Mesothelial cell of epicardium (in vitro differentiated cells): ENCODE results near the gene GYS1. TPM values are rescaled to one million over a fixed set of nuclear protein-coding genes. Genes with fewer than 3 reads are reported as not detected.

Source experiments
- DNase-seq, 2 experiments: peaks; one replicate each; pipeline ENCODE4 v3.0.0; 2021; ENCODE audit warnings: low spot score in 2 of 2; ENCODE audit not compliant: unreplicated experiment in 2 of 2
- H3K27ac Mint-ChIP-seq: 2 replicates; pipeline ENCODE4 v1.8.0; 2021; ENCODE audit warnings: mixed read lengths
- H3K27me3 Mint-ChIP-seq: 2 replicates; pipeline ENCODE4 v1.8.0; 2021; ENCODE audit warnings: low read depth, mixed read lengths
- H3K36me3 Mint-ChIP-seq: 2 replicates; pipeline ENCODE4 v1.8.0; 2021; ENCODE audit warnings: mixed read lengths
- H3K4me1 Mint-ChIP-seq: 2 replicates; pipeline ENCODE4 v1.8.0; 2021; ENCODE audit warnings: mixed read lengths
- H3K4me3 Mint-ChIP-seq: 2 replicates; pipeline ENCODE4 v1.8.0; 2021; ENCODE audit warnings: mild to moderate bottlenecking, moderate library complexity, mixed read lengths
- H3K9me3 Mint-ChIP-seq: 2 replicates; pipeline ENCODE4 v1.8.0; 2021; ENCODE audit warnings: mixed read lengths
- CTCF ChIP-seq: fragments of 200-600 bp; sonication (generic); IDR thresholded peaks from one replicate; pipeline ENCODE4 v1.5.0; 2021; ENCODE audit warnings: antibody characterized with exemption; ENCODE audit not compliant: unreplicated experiment
- total RNA-seq: library from RNA; stranded (reverse); gene quantifications from 3 replicates; pipeline ENCODE4 v1.2.1, GENCODE V29; 2021

GYS1 gene
- total RNA-seq, 1 donor from 2014 or later = 58.8 TPM

- H3K9me3 Mint-ChIP-seq = no peaks in the 10 kb centered on the region
- TF ChIP-seq CTCF = no peak
- H3K27ac Mint-ChIP-seq = no peak overlapping the region
- H3K36me3 Mint-ChIP-seq = peaks cover 34% of the 10 kb centered on the region
- H3K27me3 Mint-ChIP-seq = no peaks in the 10 kb centered on the region
- DNase-seq = no peak
- H3K4me3 Mint-ChIP-seq = no peak overlapping the region
- H3K4me1 Mint-ChIP-seq = peaks cover 9% of the 10 kb centered on the region
Measured at GRCh38 chr19:48986211-48986610, 6.9 kb downstream of the GYS1 start.

- Mint-ChIP-seq H3K4me3 (no peak overlapping the region), H3K36me3 (peaks cover 34% of the 10 kb centered on the region), H3K4me1 (peaks cover 5% of the 10 kb centered on the region), H3K27me3 (no peaks in the 10 kb centered on the region), H3K9me3 (no peaks in the 10 kb centered on the region), H3K27ac (no peak overlapping the region)
- TF ChIP-seq CTCF = no peak
- no peak for DNase-seq
Measured at GRCh38 chr19:48985711-48986110, 7.4 kb downstream of the GYS1 start.

- no peak overlapping the region for H3K27ac Mint-ChIP-seq
- no peaks in the 10 kb centered on the region for H3K4me1 Mint-ChIP-seq
- H3K27me3 Mint-ChIP-seq = no peaks in the 10 kb centered on the region
- no peak overlapping the region for H3K4me3 Mint-ChIP-seq
- H3K9me3 Mint-ChIP-seq = no peaks in the 10 kb centered on the region
- TF ChIP-seq CTCF = no peak
- peaks cover 31% of the 10 kb centered on the region for H3K36me3 Mint-ChIP-seq
- no peak for DNase-seq
Measured at GRCh38 chr19:48982280-48982679, 10.8 kb downstream of the GYS1 start.

- Mint-ChIP-seq H3K27ac (no peak overlapping the region), H3K4me1 (no peaks in the 10 kb centered on the region), H3K27me3 (no peaks in the 10 kb centered on the region), H3K36me3 (peaks cover 27% of the 10 kb centered on the region), H3K9me3 (no peaks in the 10 kb centered on the region), H3K4me3 (no peak overlapping the region)
- no peak for DNase-seq
- no peak for TF ChIP-seq CTCF
Measured at GRCh38 chr19:48977061-48977460, 16.0 kb downstream of the GYS1 start.

GRCh38 chr19:48975947-48976847 lies 16.9 kb downstream of the GYS1 start:
- peaks cover 26% of the 10 kb centered on the region for H3K36me3 Mint-ChIP-seq
- H3K4me3 Mint-ChIP-seq = no peak overlapping the region
- no peak for TF ChIP-seq CTCF
- H3K27me3 Mint-ChIP-seq = no peaks in the 10 kb centered on the region
- H3K4me1 Mint-ChIP-seq = no peaks in the 10 kb centered on the region
- H3K9me3 Mint-ChIP-seq = no peaks in the 10 kb centered on the region
- H3K27ac Mint-ChIP-seq = no peak overlapping the region
- no peak for DNase-seq
